Fibroblast of the aortic adventitia (primary cell): Measurements from ENCODE around the gene TENT4A. TPM values are rescaled to one million over a fixed set of nuclear protein-coding genes. Genes with fewer than 3 reads are reported as not detected.

ENCODE experiments used
- DNase-seq: peaks from one replicate; pipeline ENCODE4 v3.0.0-alpha.2; 2010; ENCODE audit warnings: low read depth
- H3K4me3 ChIP-seq: 2 replicates; pipeline ENCODE4 v1.5.1; 2011; ENCODE audit warnings: low read depth, mild to moderate bottlenecking, control low read depth, low read length, moderate library complexity
- total RNA-seq: library from RNA; depleted of rRNA; stranded (reverse); fragments of >200 nt; gene quantifications from 2 replicates; pipeline ENCODE4 v1.2.3, GENCODE V29; 2012; ENCODE audit warnings: low replicate concordance
- TF ChIP-seq, protein P1 (sequence below): IDR thresholded peaks from 2 replicates; pipeline ENCODE4 v1.5.1; 2011; ENCODE audit warnings: mild to moderate bottlenecking, low read length, control low read depth, inconsistent platforms; ENCODE audit not compliant: insufficient read depth

The TENT4A gene
- total RNA-seq, 1 donor: 21.4 TPM

DNA sequence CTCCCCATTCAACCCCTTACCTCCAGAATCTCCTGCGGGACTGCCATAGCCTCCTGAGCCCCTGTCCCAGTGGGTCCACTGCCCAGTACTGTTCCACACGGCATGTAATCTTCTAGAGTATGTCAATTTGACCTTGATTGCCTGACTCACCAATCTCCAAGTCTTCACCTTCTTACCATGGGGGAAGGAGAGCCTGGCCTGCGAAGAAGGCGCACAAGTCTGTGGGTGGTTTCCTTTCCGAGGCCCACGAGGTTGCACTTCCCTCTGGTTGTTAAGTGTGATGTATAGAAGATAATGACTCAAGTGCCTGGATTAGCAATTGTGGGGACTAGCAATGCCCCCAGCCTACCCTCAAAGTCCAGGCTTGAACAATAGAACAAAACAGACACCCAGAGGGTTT is 8.1 kb upstream of the TENT4A start:
- DNase-seq: no peak
- TF ChIP-seq, protein P1, sequence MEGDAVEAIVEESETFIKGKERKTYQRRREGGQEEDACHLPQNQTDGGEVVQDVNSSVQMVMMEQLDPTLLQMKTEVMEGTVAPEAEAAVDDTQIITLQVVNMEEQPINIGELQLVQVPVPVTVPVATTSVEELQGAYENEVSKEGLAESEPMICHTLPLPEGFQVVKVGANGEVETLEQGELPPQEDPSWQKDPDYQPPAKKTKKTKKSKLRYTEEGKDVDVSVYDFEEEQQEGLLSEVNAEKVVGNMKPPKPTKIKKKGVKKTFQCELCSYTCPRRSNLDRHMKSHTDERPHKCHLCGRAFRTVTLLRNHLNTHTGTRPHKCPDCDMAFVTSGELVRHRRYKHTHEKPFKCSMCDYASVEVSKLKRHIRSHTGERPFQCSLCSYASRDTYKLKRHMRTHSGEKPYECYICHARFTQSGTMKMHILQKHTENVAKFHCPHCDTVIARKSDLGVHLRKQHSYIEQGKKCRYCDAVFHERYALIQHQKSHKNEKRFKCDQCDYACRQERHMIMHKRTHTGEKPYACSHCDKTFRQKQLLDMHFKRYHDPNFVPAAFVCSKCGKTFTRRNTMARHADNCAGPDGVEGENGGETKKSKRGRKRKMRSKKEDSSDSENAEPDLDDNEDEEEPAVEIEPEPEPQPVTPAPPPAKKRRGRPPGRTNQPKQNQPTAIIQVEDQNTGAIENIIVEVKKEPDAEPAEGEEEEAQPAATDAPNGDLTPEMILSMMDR: no peak
- H3K4me3 ChIP-seq: no peak overlapping the region

DNA sequence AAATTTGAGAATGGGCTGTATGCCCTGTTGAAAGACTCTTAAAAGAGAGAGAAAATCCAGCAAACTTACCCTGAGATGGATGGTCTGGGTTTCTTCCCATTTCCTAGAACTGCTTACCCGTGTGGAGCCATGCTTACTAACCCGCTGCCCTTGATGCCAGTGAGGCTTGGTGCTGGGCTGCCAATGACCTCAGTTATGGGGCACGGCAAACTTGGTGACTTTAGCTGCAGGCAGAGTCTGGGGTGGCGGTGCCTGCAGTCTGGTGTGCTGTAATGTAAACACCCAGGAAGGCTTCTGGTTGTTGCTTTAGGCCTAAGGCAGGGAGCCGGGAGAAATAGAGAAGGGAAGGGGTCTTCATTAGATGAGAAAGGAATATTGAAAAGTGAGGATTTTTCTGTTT is 7.3 kb upstream of the TENT4A start:
- no peak overlapping the region for H3K4me3 ChIP-seq
- DNase-seq: no peak
- TF ChIP-seq, protein P1: no peak

DNA sequence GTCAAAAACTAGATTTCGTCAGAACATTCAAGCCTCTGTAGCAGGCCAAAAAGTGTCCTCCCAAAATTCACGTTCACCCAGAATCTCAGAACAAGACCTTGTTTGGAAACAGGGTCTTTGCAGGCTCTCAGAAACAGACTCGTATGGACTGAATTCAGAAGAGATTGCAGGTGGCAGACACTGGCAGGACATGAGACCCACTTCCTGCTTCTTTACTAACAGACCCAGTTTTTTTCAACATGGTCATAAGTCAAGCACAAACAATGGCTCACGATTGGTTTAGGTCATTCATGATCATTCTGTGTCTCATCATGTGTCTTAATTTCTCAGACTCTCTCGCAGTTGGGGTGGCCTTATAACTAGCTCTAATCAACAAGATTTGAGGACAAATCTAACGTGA is 5.4 kb upstream of the TENT4A start:
- TF ChIP-seq, protein P1: no peak
- no peak for DNase-seq
- no peak overlapping the region for H3K4me3 ChIP-seq

DNA sequence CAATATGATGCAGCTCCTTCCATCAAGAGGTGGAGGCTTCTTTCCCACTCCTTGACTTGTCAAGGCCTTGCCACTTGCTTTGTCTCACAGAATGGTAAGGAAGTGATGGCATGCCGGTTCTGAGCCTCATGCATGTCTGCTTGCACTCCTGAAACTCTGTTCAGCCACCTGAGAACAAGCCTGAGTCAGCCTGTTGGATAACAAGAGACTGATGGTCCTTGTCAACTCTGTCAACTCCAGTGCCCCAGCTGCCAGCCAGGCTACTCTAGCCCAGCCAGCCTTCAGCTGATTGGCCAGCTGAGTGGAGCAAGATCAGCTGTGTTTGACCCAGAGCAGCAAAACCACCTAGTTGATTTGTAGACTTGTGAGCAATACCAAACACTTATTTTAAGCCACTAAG is 4.4 kb upstream of the TENT4A start:
- TF ChIP-seq, protein P1: no peak
- no peak overlapping the region for H3K4me3 ChIP-seq
- DNase-seq: no peak

DNA sequence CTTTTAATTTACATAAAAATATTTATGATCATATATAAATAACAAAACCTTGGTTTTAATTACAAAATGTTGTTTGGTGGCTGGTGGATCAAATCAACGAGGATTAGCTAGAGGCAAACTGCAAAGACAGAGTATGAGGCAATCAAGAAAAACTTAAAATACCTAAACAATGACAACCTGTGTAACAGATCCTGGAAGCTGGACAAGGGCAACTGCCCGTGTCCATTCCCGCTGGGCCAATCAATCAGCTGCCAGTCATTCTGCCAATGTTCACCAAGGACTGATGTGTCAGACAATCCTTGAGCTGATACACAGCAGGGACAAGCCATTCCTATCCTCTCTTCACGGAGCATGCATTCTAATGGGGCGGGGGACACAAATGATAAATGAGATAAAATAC is 3.2 kb upstream of the TENT4A start:
- H3K4me3 ChIP-seq: no peak overlapping the region
- TF ChIP-seq, protein P1: no peak
- DNase-seq: no peak

DNA sequence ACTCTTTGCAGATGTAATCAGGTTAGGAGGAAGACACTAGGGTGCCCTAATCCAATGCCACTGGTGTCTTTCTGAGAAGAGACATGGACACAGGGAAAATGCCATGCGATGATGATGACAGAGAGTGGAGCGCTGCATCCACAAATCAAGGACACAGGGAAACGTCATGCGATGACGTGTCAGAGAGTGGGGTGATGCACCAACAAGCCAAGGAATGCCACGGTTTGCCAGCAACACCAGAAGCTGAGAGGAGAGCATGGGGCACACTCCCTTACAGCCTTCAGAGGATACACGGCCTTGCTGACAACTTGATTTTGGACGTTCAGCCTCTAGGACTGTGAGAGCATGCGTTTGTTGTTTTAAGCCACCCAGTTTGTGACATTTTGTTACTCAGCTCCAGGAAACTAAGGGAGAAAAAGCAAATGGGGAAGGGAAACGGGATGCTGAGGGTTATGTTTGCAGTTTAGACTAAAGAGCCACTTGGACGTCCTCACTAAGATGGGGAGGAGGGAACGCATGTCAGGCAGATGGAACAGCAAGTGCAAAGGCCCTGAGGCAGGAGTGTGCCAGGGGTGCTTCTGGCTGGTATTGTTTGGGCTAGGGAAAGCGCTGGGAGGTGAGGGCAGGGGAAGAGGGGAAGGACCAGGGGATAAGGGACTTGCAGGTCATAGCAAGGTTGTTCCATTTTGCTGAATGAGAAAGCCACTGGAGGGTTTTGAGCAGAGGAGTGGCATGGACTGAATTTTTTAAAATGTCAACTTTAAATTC is 2.5 kb upstream of the TENT4A start:
- TF ChIP-seq, protein P1: no peak
- DNase-seq: no peak
- no peak overlapping the region for H3K4me3 ChIP-seq
